GM19395 (cell line): ENCODE data around the gene LYL1.

Experiments used
- ATAC-seq: cut with Tn5 transposase; IDR thresholded peaks from one replicate; pipeline ENCODE4 v1.9.1; 2021; ENCODE audit warnings: mild to moderate bottlenecking, moderate library complexity; ENCODE audit not compliant: unreplicated experiment

LYL1 gene

GRCh38 chr19:13058951-13059660 lies 43.6 kb downstream of the LYL1 start:
- no peak for ATAC-seq

GRCh38 chr19:13057744-13058143 lies 44.9 kb downstream of the LYL1 start:
- ATAC-seq: no peak

GRCh38 chr19:13057147-13057572 lies 45.5 kb downstream of the LYL1 start:
- no peak for ATAC-seq

- ATAC-seq: no peak
Measured at GRCh38 chr19:13056052-13056660, 46.5 kb downstream of the LYL1 start.

- ATAC-seq: no peak
Measured at GRCh38 chr19:13055213-13056051, 47.2 kb downstream of the LYL1 start.

GRCh38 chr19:13054626-13055212 lies 47.9 kb downstream of the LYL1 start:
- no peak for ATAC-seq

- no peak for ATAC-seq
Measured at GRCh38 chr19:13053761-13054625, 48.7 kb downstream of the LYL1 start.

- ATAC-seq: no peak
Measured at GRCh38 chr19:13053238-13053637, 49.4 kb downstream of the LYL1 start.

GRCh38 chr19:13052447-13053175 lies 50.0 kb downstream of the LYL1 start:
- ATAC-seq: no peak

- no peak for ATAC-seq
Measured at GRCh38 chr19:13051557-13052165, 51.0 kb downstream of the LYL1 start.

GRCh38 chr19:13050274-13050673 lies 52.4 kb downstream of the LYL1 start:
- ATAC-seq: no peak
